ENCODE measurements around the gene FGF11. TPM values are rescaled to one million over a fixed set of nuclear protein-coding genes. Genes with fewer than 3 reads are reported as not detected.

The FGF11 gene
- polyA plus RNA-seq, 3 donors, result 2.2 TPM; not detected in 2

GRCh38 chr17:7421186-7421585 is 18.1 kb upstream of the FGF11 start:
- no peak overlapping the region for H3K4me2 ChIP-seq (replicated peaks; ENCODE audit: extremely low read depth, low read length, poor library complexity, severe bottlenecking)
- H3K27me3 ChIP-seq (ENCODE audit: control insufficient read depth in 2 of 2, insufficient read depth in 2 of 2, low read length in 2 of 2), result no peaks in the 10 kb centered on the region
- no peak overlapping the region for H3K4me3 ChIP-seq (replicated peaks in 1 of 3; ENCODE audit: low read depth in 2 of 3, low read length in 3 of 3)
- no peak overlapping the region for H3K9ac ChIP-seq (ENCODE audit: insufficient read depth, low read length, poor library complexity, severe bottlenecking)
- intact Hi-C loops (cut with micrococcal nuclease), result no loop called here
- no peaks in the 10 kb centered on the region for H3K4me1 Mint-ChIP-seq
- no peaks in the 10 kb centered on the region for H3K9me3 Mint-ChIP-seq
- no peaks in the 10 kb centered on the region for H3K79me2 ChIP-seq (ENCODE audit: insufficient read depth, low read length)
- H3K36me3 Mint-ChIP-seq, result no peaks in the 10 kb centered on the region
- DNase-seq, result no peak
- no peak for TF ChIP-seq CTCF (IDR thresholded peaks at IDR 0.05)
- no peaks in the 10 kb centered on the region for H4K20me1 ChIP-seq (ENCODE audit: insufficient read depth, low read length)
- H3K27ac ChIP-seq (ENCODE audit: low read depth in 1 of 2, low read length in 2 of 2), result no peak overlapping the region
- H3K27me3 Mint-ChIP-seq (ENCODE audit: low read depth in 3 of 3), result peaks cover 2 to 11% (median 3%) of the 10 kb centered on the region in 3 donors
- no peak overlapping the region for H3K27ac Mint-ChIP-seq
- WGBS (ENCODE audit: insufficient coverage), result 91% methylated on average over 12 of the region's 16 CpGs
- H3K36me3 ChIP-seq (replicated peaks in 1 of 2; ENCODE audit: control insufficient read depth in 1 of 2, insufficient read depth in 2 of 2, low read length in 2 of 2), result no peaks in the 10 kb centered on the region
- H3K4me3 Mint-ChIP-seq, result no peak overlapping the region
- H3K9me3 ChIP-seq (replicated peaks in 1 of 2; ENCODE audit: control insufficient read depth in 1 of 2, insufficient read depth in 1 of 2, low read length in 2 of 2), result no peaks in the 10 kb centered on the region
- no peak overlapping the region for H2AFZ ChIP-seq (ENCODE audit: insufficient read depth, low read depth, low read length, poor library complexity, severe bottlenecking)
- H3K4me1 ChIP-seq (ENCODE audit: control insufficient read depth in 1 of 2, insufficient read depth in 2 of 2, low read length in 2 of 2), result no peaks in the 10 kb centered on the region

- Histone ChIP-seq H3K79me2 (ENCODE audit: insufficient read depth, low read length) (no peaks in the 10 kb centered on the region), H3K27ac (ENCODE audit: low read depth in 1 of 2, low read length in 2 of 2) (no peak overlapping the region), H4K20me1 (ENCODE audit: insufficient read depth, low read length) (no peaks in the 10 kb centered on the region), H3K27me3 (ENCODE audit: control insufficient read depth in 2 of 2, insufficient read depth in 2 of 2, low read length in 2 of 2) (no peaks in the 10 kb centered on the region), H3K36me3 (replicated peaks in 1 of 2; ENCODE audit: control insufficient read depth in 1 of 2, insufficient read depth in 2 of 2, low read length in 2 of 2) (no peaks in the 10 kb centered on the region), H3K9ac (ENCODE audit: insufficient read depth, low read length, poor library complexity, severe bottlenecking) (no peak overlapping the region), H2AFZ (ENCODE audit: insufficient read depth, low read depth, low read length, poor library complexity, severe bottlenecking) (no peak overlapping the region), H3K4me1 (ENCODE audit: control insufficient read depth in 1 of 2, insufficient read depth in 2 of 2, low read length in 2 of 2) (no peaks in the 10 kb centered on the region), H3K4me3 (replicated peaks in 1 of 3; ENCODE audit: low read depth in 2 of 3, low read length in 3 of 3) (no peak overlapping the region), H3K9me3 (replicated peaks in 1 of 2; ENCODE audit: control insufficient read depth in 1 of 2, insufficient read depth in 1 of 2, low read length in 2 of 2) (no peaks in the 10 kb centered on the region), H3K4me2 (replicated peaks; ENCODE audit: extremely low read depth, low read length, poor library complexity, severe bottlenecking) (no peak overlapping the region)
- no peak for TF ChIP-seq CTCF (IDR thresholded peaks at IDR 0.05)
- no peaks in the 10 kb centered on the region for H3K36me3 Mint-ChIP-seq
- H3K27me3 Mint-ChIP-seq (ENCODE audit: low read depth in 3 of 3), result peaks cover 2 to 5% (median 2%) of the 10 kb centered on the region in 3 donors
- intact Hi-C loops (cut with micrococcal nuclease), result no loop called here
- peak overlapping the region in 1 of 7 donors; percentile 45 for H3K27ac Mint-ChIP-seq
- H3K4me1 Mint-ChIP-seq, result no peaks in the 10 kb centered on the region
- 98% methylated on average over 3 of the region's 4 CpGs for WGBS (ENCODE audit: insufficient coverage)
- no peaks in the 10 kb centered on the region for H3K9me3 Mint-ChIP-seq
- H3K4me3 Mint-ChIP-seq, result peak overlapping the region in 1 of 2 donors; percentile 16
- no peak for DNase-seq
Observed at GRCh38 chr17:7423679-7424078, 15.6 kb upstream of the FGF11 start.

Measured in CD14-positive monocyte (primary cell).